ENCODE measurements around the gene TNNI3K.

The TNNI3K gene

DNA sequence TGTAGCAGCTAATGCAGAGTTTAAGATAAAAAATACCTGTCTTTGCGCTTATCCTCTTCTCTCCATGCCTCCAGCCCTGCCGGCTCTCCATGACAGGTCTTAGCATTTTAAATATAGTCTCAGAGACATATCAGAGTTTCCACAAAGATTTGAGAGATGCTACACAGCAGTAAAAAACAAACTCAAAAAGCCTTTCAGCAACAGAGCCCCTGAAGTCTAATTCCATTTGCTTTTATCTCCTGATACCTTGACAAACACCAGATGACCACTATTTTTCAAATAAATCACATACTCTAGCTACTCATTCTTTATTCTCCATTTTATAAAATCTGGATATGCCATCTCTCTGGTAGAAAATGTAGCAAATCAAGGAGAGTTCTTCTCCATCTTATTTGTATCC is 356.8 kb downstream of the TNNI3K start:
- DNase-seq (ENCODE audit: low read depth in 1 of 2, low spot score in 1 of 2): no peak
- H3K4me3 ChIP-seq (replicated peaks; ENCODE audit: insufficient read depth, low read length): no peak overlapping the region
- H3K27me3 ChIP-seq (ENCODE audit: insufficient read depth, poor library complexity, severe bottlenecking): no peaks in the 10 kb centered on the region
- TF ChIP-seq, protein P1, sequence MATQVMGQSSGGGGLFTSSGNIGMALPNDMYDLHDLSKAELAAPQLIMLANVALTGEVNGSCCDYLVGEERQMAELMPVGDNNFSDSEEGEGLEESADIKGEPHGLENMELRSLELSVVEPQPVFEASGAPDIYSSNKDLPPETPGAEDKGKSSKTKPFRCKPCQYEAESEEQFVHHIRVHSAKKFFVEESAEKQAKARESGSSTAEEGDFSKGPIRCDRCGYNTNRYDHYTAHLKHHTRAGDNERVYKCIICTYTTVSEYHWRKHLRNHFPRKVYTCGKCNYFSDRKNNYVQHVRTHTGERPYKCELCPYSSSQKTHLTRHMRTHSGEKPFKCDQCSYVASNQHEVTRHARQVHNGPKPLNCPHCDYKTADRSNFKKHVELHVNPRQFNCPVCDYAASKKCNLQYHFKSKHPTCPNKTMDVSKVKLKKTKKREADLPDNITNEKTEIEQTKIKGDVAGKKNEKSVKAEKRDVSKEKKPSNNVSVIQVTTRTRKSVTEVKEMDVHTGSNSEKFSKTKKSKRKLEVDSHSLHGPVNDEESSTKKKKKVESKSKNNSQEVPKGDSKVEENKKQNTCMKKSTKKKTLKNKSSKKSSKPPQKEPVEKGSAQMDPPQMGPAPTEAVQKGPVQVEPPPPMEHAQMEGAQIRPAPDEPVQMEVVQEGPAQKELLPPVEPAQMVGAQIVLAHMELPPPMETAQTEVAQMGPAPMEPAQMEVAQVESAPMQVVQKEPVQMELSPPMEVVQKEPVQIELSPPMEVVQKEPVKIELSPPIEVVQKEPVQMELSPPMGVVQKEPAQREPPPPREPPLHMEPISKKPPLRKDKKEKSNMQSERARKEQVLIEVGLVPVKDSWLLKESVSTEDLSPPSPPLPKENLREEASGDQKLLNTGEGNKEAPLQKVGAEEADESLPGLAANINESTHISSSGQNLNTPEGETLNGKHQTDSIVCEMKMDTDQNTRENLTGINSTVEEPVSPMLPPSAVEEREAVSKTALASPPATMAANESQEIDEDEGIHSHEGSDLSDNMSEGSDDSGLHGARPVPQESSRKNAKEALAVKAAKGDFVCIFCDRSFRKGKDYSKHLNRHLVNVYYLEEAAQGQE (IDR thresholded peaks at IDR 0.05; ENCODE audit: insufficient replicate concordance, low read depth): no peak
- no peak overlapping the region for H3K27ac ChIP-seq (replicated peaks)

DNA sequence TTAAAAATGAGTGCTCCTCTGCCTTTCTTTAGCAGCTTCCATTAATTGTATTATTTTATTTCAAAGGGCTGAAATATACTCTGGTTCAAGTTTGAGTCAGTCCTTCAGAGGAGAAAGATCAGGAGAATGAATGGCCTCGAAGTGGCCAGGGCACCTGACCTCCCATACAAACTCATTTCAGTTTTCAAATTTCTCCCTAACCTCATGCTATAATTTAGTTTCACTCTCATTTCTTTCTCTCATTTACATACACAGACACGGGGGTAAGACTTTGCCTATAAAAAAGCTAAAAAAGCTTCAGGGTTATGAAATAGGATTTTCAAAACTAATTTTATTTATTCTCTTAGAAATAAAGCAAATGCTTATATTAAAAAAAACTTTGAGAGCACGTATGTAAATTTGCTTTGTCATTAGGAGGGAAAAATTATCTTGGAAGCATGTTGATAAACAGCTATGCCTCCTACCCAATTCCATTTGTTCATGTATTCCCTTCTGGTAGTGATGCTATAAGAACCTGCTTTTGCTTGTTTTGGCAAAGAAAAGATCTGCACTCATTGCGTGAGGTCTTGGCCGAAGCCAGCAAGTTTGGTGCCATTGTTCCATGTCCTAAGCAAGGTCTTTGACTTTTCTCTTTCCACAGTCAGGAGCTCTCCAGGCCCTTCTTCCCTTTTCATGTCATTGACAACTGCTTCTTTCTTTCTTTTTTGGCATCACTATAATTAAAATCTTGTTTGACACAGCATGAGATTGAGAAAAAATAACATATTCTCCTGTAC is 357.6 kb downstream of the TNNI3K start:
- no peak for DNase-seq (ENCODE audit: low read depth in 1 of 2, low spot score in 1 of 2)
- no peak overlapping the region for H3K27ac ChIP-seq (replicated peaks)
- H3K27me3 ChIP-seq (ENCODE audit: insufficient read depth, poor library complexity, severe bottlenecking): no peaks in the 10 kb centered on the region
- TF ChIP-seq GABPA (IDR thresholded peaks at IDR 0.05; ENCODE audit: low read depth) (no peak), POLR2AphosphoS5 (IDR thresholded peaks at IDR 0.05; ENCODE audit: low read depth) (no peak), SPI1 (IDR thresholded peaks at IDR 0.05; ENCODE audit: borderline replicate concordance, low read depth) (no peak)
- TF ChIP-seq, protein P2, sequence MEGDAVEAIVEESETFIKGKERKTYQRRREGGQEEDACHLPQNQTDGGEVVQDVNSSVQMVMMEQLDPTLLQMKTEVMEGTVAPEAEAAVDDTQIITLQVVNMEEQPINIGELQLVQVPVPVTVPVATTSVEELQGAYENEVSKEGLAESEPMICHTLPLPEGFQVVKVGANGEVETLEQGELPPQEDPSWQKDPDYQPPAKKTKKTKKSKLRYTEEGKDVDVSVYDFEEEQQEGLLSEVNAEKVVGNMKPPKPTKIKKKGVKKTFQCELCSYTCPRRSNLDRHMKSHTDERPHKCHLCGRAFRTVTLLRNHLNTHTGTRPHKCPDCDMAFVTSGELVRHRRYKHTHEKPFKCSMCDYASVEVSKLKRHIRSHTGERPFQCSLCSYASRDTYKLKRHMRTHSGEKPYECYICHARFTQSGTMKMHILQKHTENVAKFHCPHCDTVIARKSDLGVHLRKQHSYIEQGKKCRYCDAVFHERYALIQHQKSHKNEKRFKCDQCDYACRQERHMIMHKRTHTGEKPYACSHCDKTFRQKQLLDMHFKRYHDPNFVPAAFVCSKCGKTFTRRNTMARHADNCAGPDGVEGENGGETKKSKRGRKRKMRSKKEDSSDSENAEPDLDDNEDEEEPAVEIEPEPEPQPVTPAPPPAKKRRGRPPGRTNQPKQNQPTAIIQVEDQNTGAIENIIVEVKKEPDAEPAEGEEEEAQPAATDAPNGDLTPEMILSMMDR (IDR thresholded peaks at IDR 0.05; ENCODE audit: insufficient read depth, low read length): no peak
- TF ChIP-seq, protein P1 (IDR thresholded peaks at IDR 0.05; ENCODE audit: insufficient replicate concordance, low read depth): no peak
- H3K4me3 ChIP-seq (replicated peaks; ENCODE audit: insufficient read depth, low read length): no peak overlapping the region

Measured in HL-60 (cell line).